Mucosa of descending colon (tissue), 3 donors: ENCODE results near the gene PRRX2. TPM values are rescaled to one million over a fixed set of nuclear protein-coding genes. Genes with fewer than 3 reads are reported as not detected.

Experiments
- ATAC-seq: fragments of 200-7000 bp; cut with Tn5 transposase; one replicate; pipeline ENCODE4 v1.9.1; 2020; ENCODE audit warnings: mild to moderate bottlenecking, moderate library complexity
- DNase-seq, 3 donors: peaks; one replicate each; pipeline ENCODE4 v3.0.0-alpha.2; 2020
- H3K36me3 ChIP-seq: fragments of 200-600 bp; one replicate; pipeline ENCODE4 v1.8.0; 2021; ENCODE audit warnings: low read depth, mild to moderate bottlenecking
- H3K4me1 ChIP-seq: fragments of 200-600 bp; one replicate; pipeline ENCODE4 v1.8.0; 2021; ENCODE audit warnings: low read depth, mild to moderate bottlenecking
- H3K4me3 ChIP-seq: fragments of 200-600 bp; one replicate; pipeline ENCODE4 v1.8.0; 2021; ENCODE audit warnings: mild to moderate bottlenecking
- H3K9me3 ChIP-seq: fragments of 200-600 bp; one replicate; pipeline ENCODE4 v1.8.0; 2021; ENCODE audit warnings: mild to moderate bottlenecking
- intact Hi-C, 2 donors: fragments of 100-400 bp; cut with DNase I in 1 of 2; cut with micrococcal nuclease in 1 of 2; formaldehyde crosslinking; loops; one replicate each; pipeline versions ENCODE4 v1.11.0 to v1.11.1; 2022; cut with DNase I, micrococcal nuclease
- total RNA-seq, 3 donors: library from RNA; stranded (reverse); fragmentation: NEBNext Ultra II Directional in 2 of 3; extraction: Animal tissue kit (Norgen Biotek cat#: 25700) in 2 of 3; gene quantifications; one replicate each; pipeline versions ENCODE4 v1.2.1 to v1.2.4, GENCODE V29; 2021 to 2023
- TF ChIP-seq, protein P1 (sequence below): fragments of 200-600 bp; IDR thresholded peaks from one replicate; pipeline ENCODE4 v1.8.0; 2022; ENCODE audit warnings: antibody characterized with exemption, mild to moderate bottlenecking
- donor health status: DM: no; HTN: no; CAD: no; lungs with moderate emphysema.
- donor health status: DM: no; HTN: no; CAD: no.
- donor health status: DM: no; HTN: yes; CAD: no.

Gene PRRX2
- total RNA-seq, 3 donors from 2014 or later, result 0.38 to 1.6 (median 0.89) TPM

DNA sequence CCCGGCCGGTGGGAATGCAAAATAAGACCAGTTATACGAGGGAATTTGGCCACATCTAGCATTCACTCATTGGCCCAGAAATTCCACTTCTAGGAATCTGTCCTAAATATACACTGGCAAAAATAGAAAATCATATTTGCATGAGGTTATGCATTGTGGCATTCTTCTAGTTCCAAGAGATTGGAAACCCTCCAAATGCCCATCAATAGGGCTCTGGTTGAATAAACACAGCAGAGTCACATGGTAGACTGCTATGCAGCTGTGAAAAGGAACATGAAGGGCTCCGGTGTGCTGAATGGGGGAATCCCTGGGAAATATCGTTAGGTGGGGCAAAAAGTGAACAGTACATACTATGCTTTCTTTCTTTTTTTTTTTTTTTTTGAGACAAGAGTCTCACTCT, 50.6 kb downstream of the PRRX2 start:
- DNase-seq, result no peak
- no peaks in the 10 kb centered on the region for H3K4me1 ChIP-seq
- no peaks in the 10 kb centered on the region for H3K36me3 ChIP-seq
- no peak for ATAC-seq
- intact Hi-C loops, result no loop called here
- TF ChIP-seq, protein P1, sequence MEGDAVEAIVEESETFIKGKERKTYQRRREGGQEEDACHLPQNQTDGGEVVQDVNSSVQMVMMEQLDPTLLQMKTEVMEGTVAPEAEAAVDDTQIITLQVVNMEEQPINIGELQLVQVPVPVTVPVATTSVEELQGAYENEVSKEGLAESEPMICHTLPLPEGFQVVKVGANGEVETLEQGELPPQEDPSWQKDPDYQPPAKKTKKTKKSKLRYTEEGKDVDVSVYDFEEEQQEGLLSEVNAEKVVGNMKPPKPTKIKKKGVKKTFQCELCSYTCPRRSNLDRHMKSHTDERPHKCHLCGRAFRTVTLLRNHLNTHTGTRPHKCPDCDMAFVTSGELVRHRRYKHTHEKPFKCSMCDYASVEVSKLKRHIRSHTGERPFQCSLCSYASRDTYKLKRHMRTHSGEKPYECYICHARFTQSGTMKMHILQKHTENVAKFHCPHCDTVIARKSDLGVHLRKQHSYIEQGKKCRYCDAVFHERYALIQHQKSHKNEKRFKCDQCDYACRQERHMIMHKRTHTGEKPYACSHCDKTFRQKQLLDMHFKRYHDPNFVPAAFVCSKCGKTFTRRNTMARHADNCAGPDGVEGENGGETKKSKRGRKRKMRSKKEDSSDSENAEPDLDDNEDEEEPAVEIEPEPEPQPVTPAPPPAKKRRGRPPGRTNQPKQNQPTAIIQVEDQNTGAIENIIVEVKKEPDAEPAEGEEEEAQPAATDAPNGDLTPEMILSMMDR, result no peak
- no peaks in the 10 kb centered on the region for H3K9me3 ChIP-seq
- no peak overlapping the region for H3K4me3 ChIP-seq

DNA sequence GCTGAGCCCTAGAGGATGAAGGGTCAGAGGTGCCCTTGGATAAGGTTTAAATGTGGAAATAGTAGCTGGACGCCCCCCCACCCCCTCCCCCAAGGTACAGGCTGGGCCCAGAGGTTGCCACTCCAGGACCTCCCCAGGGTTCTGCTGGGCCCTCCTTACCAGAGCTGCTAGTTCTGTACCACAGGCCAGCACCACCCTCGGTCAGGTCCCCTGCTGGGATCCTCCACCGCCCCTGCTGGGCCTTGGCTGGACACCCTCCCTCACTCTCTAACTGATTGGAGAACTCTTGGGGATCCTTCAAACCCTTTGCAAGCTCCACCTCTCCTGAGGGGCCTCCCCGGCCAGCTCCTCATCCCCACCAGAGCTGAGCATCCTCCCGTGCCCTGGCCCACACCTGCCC, 52.5 kb downstream of the PRRX2 start:
- no peak for ATAC-seq
- no peaks in the 10 kb centered on the region for H3K36me3 ChIP-seq
- H3K4me1 ChIP-seq, result no peaks in the 10 kb centered on the region
- no peaks in the 10 kb centered on the region for H3K9me3 ChIP-seq
- no peak for DNase-seq
- intact Hi-C loops, result no loop called here
- H3K4me3 ChIP-seq, result no peak overlapping the region
- TF ChIP-seq, protein P1, result no peak

DNA sequence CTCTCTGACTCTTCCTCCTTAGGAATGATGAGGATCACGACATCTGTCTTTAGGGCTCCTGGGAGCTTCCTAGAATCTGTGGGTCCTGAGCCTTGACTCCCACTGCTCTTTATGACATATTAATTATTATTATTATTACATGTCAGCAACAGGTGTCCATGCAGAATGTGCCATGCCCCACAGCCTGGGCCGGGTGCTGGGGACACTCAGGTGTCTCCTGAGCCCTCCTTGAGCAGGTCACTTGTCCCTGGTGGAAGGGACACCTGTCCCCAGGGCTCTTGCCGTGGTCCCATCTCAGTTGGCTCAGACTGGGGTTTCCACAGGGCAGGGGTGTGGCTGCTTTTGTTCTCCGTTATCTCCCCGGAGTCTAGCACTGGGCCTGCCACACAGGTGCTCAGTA, 53.2 kb downstream of the PRRX2 start:
- TF ChIP-seq, protein P1, result no peak
- no peak for DNase-seq
- Histone ChIP-seq H3K36me3 (no peaks in the 10 kb centered on the region), H3K4me1 (no peaks in the 10 kb centered on the region), H3K4me3 (no peak overlapping the region), H3K9me3 (no peaks in the 10 kb centered on the region)
- intact Hi-C loops, result no loop called here
- no peak for ATAC-seq

DNA sequence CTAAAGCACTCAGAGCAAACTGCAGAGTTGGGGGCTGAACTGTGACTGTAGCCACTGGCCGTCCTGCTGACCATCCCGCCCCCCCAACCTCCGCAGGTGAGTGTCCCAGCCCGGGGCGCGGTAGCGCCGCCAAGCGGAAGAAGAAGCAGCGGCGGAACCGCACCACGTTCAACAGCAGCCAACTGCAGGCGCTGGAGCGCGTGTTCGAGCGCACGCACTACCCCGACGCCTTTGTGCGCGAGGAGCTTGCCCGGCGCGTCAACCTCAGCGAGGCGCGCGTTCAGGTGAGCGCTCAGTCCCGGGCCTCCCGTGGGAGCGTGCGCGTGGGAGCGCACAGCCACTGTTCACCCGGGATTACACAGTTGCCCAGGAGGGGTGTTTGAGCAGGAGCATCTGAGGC, 53.7 kb downstream of the PRRX2 start:
- Histone ChIP-seq H3K4me1 (no peaks in the 10 kb centered on the region), H3K4me3 (no peak overlapping the region), H3K9me3 (no peaks in the 10 kb centered on the region), H3K36me3 (no peaks in the 10 kb centered on the region)
- intact Hi-C loops, result no loop called here
- TF ChIP-seq, protein P1, result no peak
- DNase-seq (no peak), ATAC-seq (no peak)

DNA sequence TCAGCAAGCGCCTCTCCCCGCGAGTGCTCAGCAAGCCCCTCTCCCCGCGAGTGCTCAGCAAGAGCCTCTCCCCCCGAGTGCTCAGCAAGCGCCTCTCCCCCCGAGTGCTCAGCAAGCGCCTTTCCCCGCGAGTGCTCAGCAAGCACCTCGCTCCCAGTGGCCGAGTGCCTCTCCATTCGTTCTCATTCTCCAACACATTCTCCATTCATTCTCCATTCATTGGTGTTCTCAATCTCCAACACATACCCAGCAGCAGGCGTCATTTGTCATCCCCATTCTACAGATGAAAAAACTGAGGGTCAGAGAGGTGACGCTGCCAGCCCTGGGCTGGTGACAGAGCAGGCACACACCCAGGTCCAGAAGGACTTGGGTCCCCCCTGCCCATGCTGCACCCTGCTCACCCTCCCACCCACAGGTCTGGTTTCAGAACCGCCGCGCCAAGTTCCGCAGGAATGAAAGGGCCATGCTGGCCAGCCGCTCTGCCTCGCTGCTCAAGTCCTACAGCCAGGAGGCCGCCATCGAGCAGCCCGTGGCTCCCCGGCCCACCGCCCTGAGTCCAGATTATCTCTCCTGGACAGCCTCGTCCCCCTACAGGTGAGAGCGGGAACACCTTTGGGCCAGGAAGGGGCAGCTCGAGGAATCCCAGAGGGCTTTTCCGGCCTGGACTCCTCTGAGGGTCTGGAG, 54.9 kb downstream of the PRRX2 start:
- DNase-seq, result no peak
- Histone ChIP-seq H3K9me3 (no peaks in the 10 kb centered on the region), H3K4me3 (no peak overlapping the region), H3K4me1 (no peaks in the 10 kb centered on the region), H3K36me3 (no peaks in the 10 kb centered on the region)
- intact Hi-C loops, result no loop called here
- TF ChIP-seq, protein P1, result no peak
- peak; percentile 37 for ATAC-seq
